Tibial nerve (tissue), 4 donors: ENCODE results near the gene COL6A2.

Source experiments
- CTCF ChIP-seq, 5 experiments: fragments of 200-600 bp in 3 of 5; fragments of 450-650 bp in 2 of 5; sonication (generic) in 3 of 5; IDR thresholded peaks; one replicate each; pipeline ENCODE4 v1.5.1; 2016 to 2019; ENCODE audit warnings: antibody characterized with exemption in 5 of 5, mild to moderate bottlenecking in 3 of 5, moderate library complexity in 2 of 5
- EP300 ChIP-seq, 2 donors: sonication (generic); formaldehyde crosslinking; IDR thresholded peaks; one replicate each; pipeline ENCODE4 v1.6.1; 2017; ENCODE audit warnings: antibody characterized with exemption in 2 of 2, mild to moderate bottlenecking in 1 of 2
- POLR2A ChIP-seq, 2 donors: fragments of 450-650 bp; IDR thresholded peaks; one replicate each; pipeline ENCODE4 v1.6.1; 2017; ENCODE audit warnings: antibody characterized with exemption in 2 of 2, mild to moderate bottlenecking in 2 of 2, moderate library complexity in 2 of 2

- TF ChIP-seq CTCF (IDR thresholded peaks at IDR 0.05) = no peak
- TF ChIP-seq POLR2A (IDR thresholded peaks at IDR 0.05) = no peak
- no peak for TF ChIP-seq EP300 (IDR thresholded peaks at IDR 0.05)
These were observed 59.6 kb downstream of the COL6A2 start for GRCh38 chr21:46157396-46157986.
